Measurements from ENCODE around the gene SRM. TPM values are rescaled to one million over a fixed set of nuclear protein-coding genes. Genes with fewer than 3 reads are reported as not detected.
"Not testable (repeated sequence)": the region's sequence is repeated elsewhere in the genome, so short reads cannot be mapped to it uniquely, and the experiment has no call there.

SRM gene
- total RNA-seq, 1 donor from 2014 or later = 15.7 TPM

DNA sequence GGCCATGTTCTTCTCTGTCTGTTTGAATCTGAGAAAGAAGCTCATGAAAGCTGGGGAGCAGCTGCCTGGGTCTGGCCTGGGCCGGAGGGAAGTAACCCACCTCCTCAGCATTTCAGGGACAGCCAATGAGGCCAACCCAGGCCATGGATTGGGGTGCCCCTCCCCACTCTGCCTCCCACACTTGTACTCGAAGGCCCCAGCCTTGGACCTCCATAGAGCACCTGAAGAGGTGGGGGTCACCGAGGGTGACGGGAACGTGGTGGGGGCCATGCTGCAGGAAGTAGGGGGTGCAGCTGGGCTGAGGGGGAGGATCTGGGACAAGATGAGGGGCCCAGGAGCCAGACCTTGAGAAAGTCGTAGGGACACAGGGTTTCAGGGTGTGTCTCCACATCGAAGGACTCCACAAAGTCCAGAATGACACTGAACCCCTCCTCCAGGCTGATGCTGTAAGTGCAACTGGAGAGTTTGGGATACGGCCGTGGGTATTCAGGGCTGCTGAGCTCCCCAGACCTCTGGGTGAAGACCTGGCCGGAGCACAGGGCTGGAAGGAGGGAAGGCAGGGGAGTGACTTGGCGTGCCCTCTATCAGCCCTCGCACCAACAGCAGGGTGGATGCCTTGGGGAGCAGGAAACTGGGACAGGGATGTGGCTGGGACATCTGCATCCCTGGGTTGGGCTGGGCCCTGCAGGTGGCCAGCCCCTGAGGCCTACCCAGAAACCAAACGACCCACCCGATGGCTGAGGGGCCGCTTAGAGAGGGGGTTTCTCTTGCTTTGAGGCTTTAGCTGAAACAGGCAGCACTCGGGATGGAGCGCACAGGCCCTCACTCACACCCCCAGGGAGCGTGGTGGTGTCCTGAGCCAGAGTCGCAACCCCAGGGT lies 16.6 kb downstream of the SRM start:
- TF ChIP-seq, protein P1, sequence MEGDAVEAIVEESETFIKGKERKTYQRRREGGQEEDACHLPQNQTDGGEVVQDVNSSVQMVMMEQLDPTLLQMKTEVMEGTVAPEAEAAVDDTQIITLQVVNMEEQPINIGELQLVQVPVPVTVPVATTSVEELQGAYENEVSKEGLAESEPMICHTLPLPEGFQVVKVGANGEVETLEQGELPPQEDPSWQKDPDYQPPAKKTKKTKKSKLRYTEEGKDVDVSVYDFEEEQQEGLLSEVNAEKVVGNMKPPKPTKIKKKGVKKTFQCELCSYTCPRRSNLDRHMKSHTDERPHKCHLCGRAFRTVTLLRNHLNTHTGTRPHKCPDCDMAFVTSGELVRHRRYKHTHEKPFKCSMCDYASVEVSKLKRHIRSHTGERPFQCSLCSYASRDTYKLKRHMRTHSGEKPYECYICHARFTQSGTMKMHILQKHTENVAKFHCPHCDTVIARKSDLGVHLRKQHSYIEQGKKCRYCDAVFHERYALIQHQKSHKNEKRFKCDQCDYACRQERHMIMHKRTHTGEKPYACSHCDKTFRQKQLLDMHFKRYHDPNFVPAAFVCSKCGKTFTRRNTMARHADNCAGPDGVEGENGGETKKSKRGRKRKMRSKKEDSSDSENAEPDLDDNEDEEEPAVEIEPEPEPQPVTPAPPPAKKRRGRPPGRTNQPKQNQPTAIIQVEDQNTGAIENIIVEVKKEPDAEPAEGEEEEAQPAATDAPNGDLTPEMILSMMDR (IDR thresholded peaks at IDR 0.05) = no peak
- no peak for TF ChIP-seq EZH2 (IDR thresholded peaks at IDR 0.05)
- no peak for TF ChIP-seq EZH2phosphoT487 (IDR thresholded peaks at IDR 0.05)
- H2AFZ ChIP-seq (replicated peaks) = no peak overlapping the region
- no peaks in the 10 kb centered on the region for H3K36me3 ChIP-seq
- H3K79me2 ChIP-seq (ENCODE audit: low read depth) = no peaks in the 10 kb centered on the region
- no peaks in the 10 kb centered on the region for H3K4me1 ChIP-seq
- no peak for DNase-seq (ENCODE audit: low spot score)
- Mint-ChIP-seq H3K9me3 (no peaks in the 10 kb centered on the region), H3K36me3 (no peaks in the 10 kb centered on the region), H3K27me3 (ENCODE audit: insufficient read depth, low read depth) (peaks cover 2% of the 10 kb centered on the region), H3K27ac (no peak overlapping the region), H3K4me3 (no peak overlapping the region), H3K4me1 (peaks cover 4% of the 10 kb centered on the region)
- H3K4me3 ChIP-seq = no peak overlapping the region
- H3K9me3 ChIP-seq (ENCODE audit: low read depth) = no peaks in the 10 kb centered on the region
- H3F3A ChIP-seq (ENCODE audit: low read depth) = no peaks in the 10 kb centered on the region
- H4K20me1 ChIP-seq (ENCODE audit: low read depth) = no peaks in the 10 kb centered on the region
- H3K27me3 ChIP-seq = no peaks in the 10 kb centered on the region
- H3K27ac ChIP-seq = no peak overlapping the region
- no peak overlapping the region for H3K4me2 ChIP-seq
- no peak overlapping the region for H3K9ac ChIP-seq

DNA sequence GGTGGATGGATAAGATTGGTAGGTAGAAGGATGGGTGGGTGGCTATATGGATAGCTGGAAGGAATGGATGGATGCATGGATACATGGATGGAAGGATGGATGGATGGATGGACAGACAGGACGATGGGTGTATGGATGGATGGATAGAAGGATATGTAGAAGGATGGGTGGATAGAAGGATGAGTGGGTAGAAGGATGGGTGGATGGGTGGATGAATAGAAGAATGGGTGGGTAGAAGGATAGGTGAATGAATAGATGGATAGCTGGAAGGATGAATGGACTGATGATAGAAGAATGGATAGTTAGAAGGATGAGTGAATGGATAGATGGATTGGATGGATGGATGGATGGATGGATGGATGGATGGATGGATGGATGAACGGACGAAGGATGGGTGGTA lies 17.8 kb downstream of the SRM start:
- TF ChIP-seq, protein P1 (IDR thresholded peaks at IDR 0.05) = no peak
- no peak for TF ChIP-seq EZH2 (IDR thresholded peaks at IDR 0.05)
- TF ChIP-seq EZH2phosphoT487 (IDR thresholded peaks at IDR 0.05) = no peak
- H3K27me3 Mint-ChIP-seq (ENCODE audit: insufficient read depth, low read depth) = peaks cover 2% of the 10 kb centered on the region
- no peaks in the 10 kb centered on the region for H4K20me1 ChIP-seq (ENCODE audit: low read depth)
- H3K36me3 Mint-ChIP-seq = no peaks in the 10 kb centered on the region
- no peak overlapping the region for H3K27ac ChIP-seq
- H3K4me1 Mint-ChIP-seq = peaks cover 7% of the 10 kb centered on the region
- no peaks in the 10 kb centered on the region for H3K4me1 ChIP-seq
- H3F3A ChIP-seq (ENCODE audit: low read depth) = no peaks in the 10 kb centered on the region
- no peak overlapping the region for H3K9ac ChIP-seq
- no peak overlapping the region for H3K4me3 Mint-ChIP-seq
- no peak overlapping the region for H3K27ac Mint-ChIP-seq
- no peak overlapping the region for H2AFZ ChIP-seq (replicated peaks)
- H3K4me2 ChIP-seq = no peak overlapping the region
- H3K36me3 ChIP-seq = no peaks in the 10 kb centered on the region
- H3K9me3 ChIP-seq (ENCODE audit: low read depth) = no peaks in the 10 kb centered on the region
- H3K4me3 ChIP-seq = no peak overlapping the region
- DNase-seq (ENCODE audit: low spot score) = no peak
- H3K9me3 Mint-ChIP-seq = no peaks in the 10 kb centered on the region
- H3K27me3 ChIP-seq = peaks cover 4% of the 10 kb centered on the region
- no peaks in the 10 kb centered on the region for H3K79me2 ChIP-seq (ENCODE audit: low read depth)

DNA sequence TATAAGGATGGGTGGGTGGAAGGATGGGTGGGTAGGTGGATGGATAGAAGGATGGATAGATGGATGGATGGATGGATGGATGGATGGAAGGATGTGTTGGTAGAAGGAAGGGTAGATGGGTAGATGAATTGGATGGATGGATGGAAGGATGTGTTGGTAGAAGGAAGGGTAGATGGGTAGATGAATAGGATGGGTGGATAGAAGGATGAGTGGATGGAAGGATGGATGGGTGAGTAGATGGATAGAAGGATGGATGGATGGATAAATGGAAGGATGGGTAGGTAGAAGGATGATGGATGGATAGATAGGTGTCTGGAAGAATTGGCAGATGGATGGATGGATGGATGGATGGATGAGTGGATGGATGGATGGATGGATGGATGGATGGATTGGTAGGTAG lies 18.8 kb downstream of the SRM start:
- Histone ChIP-seq H3K4me2 (no peak overlapping the region), H3K9me3 (ENCODE audit: low read depth) (no peaks in the 10 kb centered on the region), H3K4me1 (no peaks in the 10 kb centered on the region), H3F3A (ENCODE audit: low read depth) (no peaks in the 10 kb centered on the region), H3K4me3 (no peak overlapping the region), H3K79me2 (ENCODE audit: low read depth) (no peaks in the 10 kb centered on the region), H3K36me3 (no peaks in the 10 kb centered on the region), H4K20me1 (ENCODE audit: low read depth) (no peaks in the 10 kb centered on the region), H3K27ac (no peak overlapping the region), H3K9ac (no peak overlapping the region), H3K27me3 (peaks cover 4% of the 10 kb centered on the region), H2AFZ (replicated peaks) (no peak overlapping the region)
- TF ChIP-seq EZH2 (IDR thresholded peaks at IDR 0.05) = no peak
- no peak for TF ChIP-seq EZH2phosphoT487 (IDR thresholded peaks at IDR 0.05)
- TF ChIP-seq, protein P1 (IDR thresholded peaks at IDR 0.05) = no peak
- Mint-ChIP-seq H3K36me3 (no peaks in the 10 kb centered on the region), H3K4me3 (no peak overlapping the region), H3K27ac (no peak overlapping the region), H3K27me3 (ENCODE audit: insufficient read depth, low read depth) (peaks cover 2% of the 10 kb centered on the region), H3K9me3 (no peaks in the 10 kb centered on the region), H3K4me1 (peaks cover 7% of the 10 kb centered on the region)
- no peak for DNase-seq (ENCODE audit: low spot score)

DNA sequence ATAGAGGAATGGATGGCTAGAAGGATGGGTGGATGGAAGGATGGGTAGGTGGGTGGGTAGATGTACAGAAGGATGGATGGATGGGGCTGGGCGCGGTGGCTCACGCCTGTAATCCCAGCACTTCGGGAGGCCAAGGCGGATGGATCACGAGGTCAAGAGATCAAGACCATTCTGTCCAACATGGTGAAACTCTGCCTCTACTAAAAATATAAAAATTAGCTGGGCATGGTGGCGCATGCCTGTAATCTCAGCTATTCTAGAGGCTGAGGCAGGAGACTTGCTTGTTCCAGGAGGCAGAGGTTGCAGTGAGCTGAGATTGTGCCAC lies 19.8 kb downstream of the SRM start:
- H3K4me3 ChIP-seq; DNase-seq (ENCODE audit: low spot score); H3K9me3 ChIP-seq (ENCODE audit: low read depth); H3K4me3 Mint-ChIP-seq; H3K4me1 Mint-ChIP-seq; H3K9me3 Mint-ChIP-seq; H3K4me2 ChIP-seq; H3K36me3 ChIP-seq; H4K20me1 ChIP-seq (ENCODE audit: low read depth); H3K36me3 Mint-ChIP-seq; H2AFZ ChIP-seq (replicated peaks); H3K9ac ChIP-seq; H3K27ac ChIP-seq; H3K79me2 ChIP-seq (ENCODE audit: low read depth); H3K27me3 Mint-ChIP-seq (ENCODE audit: insufficient read depth, low read depth); H3K27me3 ChIP-seq; H3K4me1 ChIP-seq; H3K27ac Mint-ChIP-seq; H3F3A ChIP-seq (ENCODE audit: low read depth): not testable (repeated sequence)

Data from neural progenitor cell (in vitro differentiated cells).